Ovary (tissue), 3 donors: ENCODE data around the gene PTDSS2.

Experiments
- CTCF ChIP-seq, 3 donors: fragments of 450-650 bp in 2 of 3; fragments of 200-600 bp in 1 of 3; IDR thresholded peaks; one replicate each; pipeline versions ENCODE4 v1.5.1 to v1.8.0; 2016 to 2022; ENCODE audit warnings: antibody characterized with exemption in 3 of 3, mild to moderate bottlenecking in 1 of 3
- EP300 ChIP-seq: sonication (generic); formaldehyde crosslinking; IDR thresholded peaks from one replicate; pipeline ENCODE4 v1.6.1; 2017; ENCODE audit warnings: antibody characterized with exemption
- POLR2A ChIP-seq: fragments of 450-650 bp; IDR thresholded peaks from one replicate; pipeline ENCODE4 v1.6.1; 2017; ENCODE audit warnings: antibody characterized with exemption, mild to moderate bottlenecking, moderate library complexity
- donor health status: DM: no; HTN: no; CAD: no.

- TF ChIP-seq EP300 (no peak), POLR2A (no peak), CTCF (IDR thresholded peaks at IDR 0.05) (no peak)
Measured at GRCh38 chr11:503179-503981, 53.3 kb downstream of the PTDSS2 start.
